ENCODE data around the gene CSF3R. TPM values are rescaled to one million over a fixed set of nuclear protein-coding genes. Genes with fewer than 3 reads are reported as not detected.

Gene CSF3R
- total and polyA plus RNA-seq, 9 of the 15 experiments (the other 6 are each of a cell fraction or from before 2014, with no cell fraction given): 0.21 to 0.86 (median 0.40) TPM; not detected in 1

DNA sequence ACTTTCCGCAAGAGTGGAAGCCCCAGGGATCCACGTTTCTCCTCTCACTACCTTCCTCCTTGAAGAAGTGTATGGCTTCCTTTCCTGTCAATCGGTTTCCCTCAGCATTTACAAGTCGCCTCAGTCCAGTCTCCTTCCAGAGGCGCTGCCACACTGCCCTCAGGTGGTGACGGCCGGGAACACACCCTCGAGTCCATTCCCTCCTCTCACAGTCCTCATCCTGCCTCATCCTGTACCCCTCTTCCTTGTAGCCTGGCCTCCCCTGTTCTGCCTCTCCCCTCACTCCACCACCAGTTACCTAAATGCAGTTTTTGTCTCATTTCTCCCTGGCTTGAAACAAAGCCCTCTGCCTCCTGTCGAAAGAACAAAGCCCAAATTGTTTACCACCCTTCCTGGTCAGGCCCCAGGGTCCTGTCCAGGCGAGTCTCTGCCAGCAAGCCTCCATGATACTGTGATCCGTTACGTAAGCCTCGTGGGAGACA lies 61.8 kb downstream of the CSF3R start (continued):
- TF ChIP-seq, protein P1, sequence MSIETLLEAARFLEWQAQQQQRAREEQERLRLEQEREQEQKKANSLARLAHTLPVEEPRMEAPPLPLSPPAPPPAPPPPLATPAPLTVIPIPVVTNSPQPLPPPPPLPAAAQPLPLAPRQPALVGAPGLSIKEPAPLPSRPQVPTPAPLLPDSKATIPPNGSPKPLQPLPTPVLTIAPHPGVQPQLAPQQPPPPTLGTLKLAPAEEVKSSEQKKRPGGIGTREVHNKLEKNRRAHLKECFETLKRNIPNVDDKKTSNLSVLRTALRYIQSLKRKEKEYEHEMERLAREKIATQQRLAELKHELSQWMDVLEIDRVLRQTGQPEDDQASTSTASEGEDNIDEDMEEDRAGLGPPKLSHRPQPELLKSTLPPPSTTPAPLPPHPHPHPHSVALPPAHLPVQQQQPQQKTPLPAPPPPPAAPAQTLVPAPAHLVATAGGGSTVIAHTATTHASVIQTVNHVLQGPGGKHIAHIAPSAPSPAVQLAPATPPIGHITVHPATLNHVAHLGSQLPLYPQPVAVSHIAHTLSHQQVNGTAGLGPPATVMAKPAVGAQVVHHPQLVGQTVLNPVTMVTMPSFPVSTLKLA (conservative IDR thresholded peaks at IDR 0.05): no peak
- peak in 1 of 2 experiments; percentile 82; a peak in 2 of 4 replicates for TF ChIP-seq RCOR1 (IDR thresholded peaks at IDR 0.05; ENCODE audit: borderline replicate concordance in 1 of 2, low read depth in 2 of 2, low read length in 2 of 2)
- TF ChIP-seq, protein P2, sequence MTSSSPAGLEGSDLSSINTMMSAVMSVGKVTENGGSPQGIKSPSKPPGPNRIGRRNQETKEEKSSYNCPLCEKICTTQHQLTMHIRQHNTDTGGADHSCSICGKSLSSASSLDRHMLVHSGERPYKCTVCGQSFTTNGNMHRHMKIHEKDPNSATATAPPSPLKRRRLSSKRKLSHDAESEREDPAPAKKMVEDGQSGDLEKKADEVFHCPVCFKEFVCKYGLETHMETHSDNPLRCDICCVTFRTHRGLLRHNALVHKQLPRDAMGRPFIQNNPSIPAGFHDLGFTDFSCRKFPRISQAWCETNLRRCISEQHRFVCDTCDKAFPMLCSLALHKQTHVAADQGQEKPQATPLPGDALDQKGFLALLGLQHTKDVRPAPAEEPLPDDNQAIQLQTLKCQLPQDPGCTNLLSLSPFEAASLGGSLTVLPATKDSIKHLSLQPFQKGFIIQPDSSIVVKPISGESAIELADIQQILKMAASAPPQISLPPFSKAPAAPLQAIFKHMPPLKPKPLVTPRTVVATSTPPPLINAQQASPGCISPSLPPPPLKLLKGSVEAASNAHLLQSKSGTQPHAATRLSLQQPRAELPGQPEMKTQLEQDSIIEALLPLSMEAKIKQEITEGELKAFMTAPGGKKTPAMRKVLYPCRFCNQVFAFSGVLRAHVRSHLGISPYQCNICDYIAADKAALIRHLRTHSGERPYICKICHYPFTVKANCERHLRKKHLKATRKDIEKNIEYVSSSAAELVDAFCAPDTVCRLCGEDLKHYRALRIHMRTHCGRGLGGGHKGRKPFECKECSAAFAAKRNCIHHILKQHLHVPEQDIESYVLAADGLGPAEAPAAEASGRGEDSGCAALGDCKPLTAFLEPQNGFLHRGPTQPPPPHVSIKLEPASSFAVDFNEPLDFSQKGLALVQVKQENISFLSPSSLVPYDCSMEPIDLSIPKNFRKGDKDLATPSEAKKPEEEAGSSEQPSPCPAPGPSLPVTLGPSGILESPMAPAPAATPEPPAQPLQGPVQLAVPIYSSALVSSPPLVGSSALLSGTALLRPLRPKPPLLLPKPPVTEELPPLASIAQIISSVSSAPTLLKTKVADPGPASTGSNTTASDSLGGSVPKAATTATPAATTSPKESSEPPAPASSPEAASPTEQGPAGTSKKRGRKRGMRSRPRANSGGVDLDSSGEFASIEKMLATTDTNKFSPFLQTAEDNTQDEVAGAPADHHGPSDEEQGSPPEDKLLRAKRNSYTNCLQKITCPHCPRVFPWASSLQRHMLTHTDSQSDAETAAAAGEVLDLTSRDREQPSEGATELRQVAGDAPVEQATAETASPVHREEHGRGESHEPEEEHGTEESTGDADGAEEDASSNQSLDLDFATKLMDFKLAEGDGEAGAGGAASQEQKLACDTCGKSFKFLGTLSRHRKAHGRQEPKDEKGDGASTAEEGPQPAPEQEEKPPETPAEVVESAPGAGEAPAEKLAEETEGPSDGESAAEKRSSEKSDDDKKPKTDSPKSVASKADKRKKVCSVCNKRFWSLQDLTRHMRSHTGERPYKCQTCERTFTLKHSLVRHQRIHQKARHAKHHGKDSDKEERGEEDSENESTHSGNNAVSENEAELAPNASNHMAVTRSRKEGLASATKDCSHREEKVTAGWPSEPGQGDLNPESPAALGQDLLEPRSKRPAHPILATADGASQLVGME (CRISPR knock-in tag; IDR thresholded peaks at IDR 0.05): no peak
- no peak for TF ChIP-seq TAF7 (tag; IDR thresholded peaks at IDR 0.05)
- TF ChIP-seq, protein P3, sequence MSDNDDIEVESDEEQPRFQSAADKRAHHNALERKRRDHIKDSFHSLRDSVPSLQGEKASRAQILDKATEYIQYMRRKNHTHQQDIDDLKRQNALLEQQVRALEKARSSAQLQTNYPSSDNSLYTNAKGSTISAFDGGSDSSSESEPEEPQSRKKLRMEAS (CRISPR knock-in tag; IDR thresholded peaks at IDR 0.05): no peak
- no peak for TF ChIP-seq ZNF780A (CRISPR knock-in tag; IDR thresholded peaks at IDR 0.05)
- TF ChIP-seq, protein P4, sequence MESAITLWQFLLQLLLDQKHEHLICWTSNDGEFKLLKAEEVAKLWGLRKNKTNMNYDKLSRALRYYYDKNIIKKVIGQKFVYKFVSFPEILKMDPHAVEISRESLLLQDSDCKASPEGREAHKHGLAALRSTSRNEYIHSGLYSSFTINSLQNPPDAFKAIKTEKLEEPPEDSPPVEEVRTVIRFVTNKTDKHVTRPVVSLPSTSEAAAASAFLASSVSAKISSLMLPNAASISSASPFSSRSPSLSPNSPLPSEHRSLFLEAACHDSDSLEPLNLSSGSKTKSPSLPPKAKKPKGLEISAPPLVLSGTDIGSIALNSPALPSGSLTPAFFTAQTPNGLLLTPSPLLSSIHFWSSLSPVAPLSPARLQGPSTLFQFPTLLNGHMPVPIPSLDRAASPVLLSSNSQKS (CRISPR knock-in tag; IDR thresholded peaks at IDR 0.05): no peak
- peak; percentile 87; the same call in 1 of the 2 replicates for TF ChIP-seq STAG1 (CRISPR knock-in tag; IDR thresholded peaks at IDR 0.05; ENCODE audit: borderline replicate concordance)
- no peak for TF ChIP-seq CHCHD3 (CRISPR knock-in tag; IDR thresholded peaks at IDR 0.05)
- no peak for TF ChIP-seq ZNF583 (CRISPR knock-in tag; IDR thresholded peaks at IDR 0.05)
- no peak for TF ChIP-seq DNMT1 (IDR thresholded peaks at IDR 0.05)
- 0 out of 2 replicates have a peak, but pooled peaks have one; percentile 28 for TF ChIP-seq JUN (IDR thresholded peaks at IDR 0.05; ENCODE audit: borderline replicate concordance, low read depth, low read length)
- no peak for TF ChIP-seq JUN (CRISPR knock-in tag; IDR thresholded peaks at IDR 0.05; ENCODE audit: borderline replicate concordance)
- TF ChIP-seq, protein P5, sequence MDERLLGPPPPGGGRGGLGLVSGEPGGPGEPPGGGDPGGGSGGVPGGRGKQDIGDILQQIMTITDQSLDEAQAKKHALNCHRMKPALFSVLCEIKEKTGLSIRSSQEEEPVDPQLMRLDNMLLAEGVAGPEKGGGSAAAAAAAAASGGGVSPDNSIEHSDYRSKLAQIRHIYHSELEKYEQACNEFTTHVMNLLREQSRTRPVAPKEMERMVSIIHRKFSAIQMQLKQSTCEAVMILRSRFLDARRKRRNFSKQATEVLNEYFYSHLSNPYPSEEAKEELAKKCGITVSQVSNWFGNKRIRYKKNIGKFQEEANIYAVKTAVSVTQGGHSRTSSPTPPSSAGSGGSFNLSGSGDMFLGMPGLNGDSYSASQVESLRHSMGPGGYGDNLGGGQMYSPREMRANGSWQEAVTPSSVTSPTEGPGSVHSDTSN (CRISPR knock-in tag; IDR thresholded peaks at IDR 0.05; ENCODE audit: low read depth): no peak
- TF ChIP-seq, protein P5 (tag; conservative IDR thresholded peaks at IDR 0.05; ENCODE audit: low read depth): peak; percentile 72
- peak; percentile 84; the same call in 1 of the 2 replicates for TF ChIP-seq ZNF263 (CRISPR knock-in tag; IDR thresholded peaks at IDR 0.05; ENCODE audit: borderline replicate concordance)
- TF ChIP-seq TBP (optimal IDR thresholded peaks at IDR 0.05; ENCODE audit: low read depth, low read length): no peak
- no peak for TF ChIP-seq GATAD2B (IDR thresholded peaks at IDR 0.05; ENCODE audit: borderline replicate concordance)

Data from K562 (cell line).